HG03432 (cell line): ENCODE measurements around the gene MFSD8.
"Not testable (repeated sequence)": the region's sequence is repeated elsewhere in the genome, so short reads cannot be mapped to it uniquely, and the experiment has no call there.

Experiments
- ATAC-seq: cut with Tn5 transposase; IDR thresholded peaks from one replicate; pipeline ENCODE4 v1.9.1; 2021; ENCODE audit warnings: mild to moderate bottlenecking, moderate library complexity; ENCODE audit not compliant: unreplicated experiment

Gene MFSD8

GRCh38 chr4:127957105-127957504, 7.9 kb downstream of the MFSD8 start:
- ATAC-seq = no peak

GRCh38 chr4:127936974-127937373, 28.0 kb downstream of the MFSD8 start:
- no peak for ATAC-seq

GRCh38 chr4:127931836-127932235, 33.1 kb downstream of the MFSD8 start:
- not testable (repeated sequence) for ATAC-seq

GRCh38 chr4:127930175-127930574, 34.8 kb downstream of the MFSD8 start:
- no peak for ATAC-seq

- not testable (repeated sequence) for ATAC-seq
Observed at GRCh38 chr4:127925720-127926119, 39.3 kb downstream of the MFSD8 start.

- no peak for ATAC-seq
Observed at GRCh38 chr4:127922226-127922625, 42.7 kb downstream of the MFSD8 start.

GRCh38 chr4:127920521-127920920, 44.5 kb downstream of the MFSD8 start:
- ATAC-seq = no peak

GRCh38 chr4:127917151-127917550, 47.8 kb downstream of the MFSD8 start:
- ATAC-seq = no peak

GRCh38 chr4:127916512-127916911, 48.5 kb downstream of the MFSD8 start:
- no peak for ATAC-seq

GRCh38 chr4:127905029-127905428, 59.9 kb downstream of the MFSD8 start:
- no peak for ATAC-seq

GRCh38 chr4:127899682-127900081, 65.3 kb downstream of the MFSD8 start:
- not testable (repeated sequence) for ATAC-seq

- ATAC-seq = no peak
Observed at GRCh38 chr4:127896528-127896927, 68.4 kb downstream of the MFSD8 start.

GRCh38 chr4:127896069-127896468, 68.9 kb downstream of the MFSD8 start:
- no peak for ATAC-seq

- ATAC-seq = no peak
Observed at GRCh38 chr4:127889903-127890302, 75.1 kb downstream of the MFSD8 start.

GRCh38 chr4:127888559-127888958, 76.4 kb downstream of the MFSD8 start:
- no peak for ATAC-seq

- peak; percentile 48 for ATAC-seq
Observed at GRCh38 chr4:127881563-127881864, 83.5 kb downstream of the MFSD8 start.

GRCh38 chr4:127880763-127881562, 84.0 kb downstream of the MFSD8 start, which contains the start of gene PLK4:
PLK4 (plus strand) TSS chr4:127880893; CDS start chr4:127881135, 242 bp downstream.
- ATAC-seq = peak; percentile 93

GRCh38 chr4:127875791-127876190, 89.2 kb downstream of the MFSD8 start:
- ATAC-seq = no peak

- ATAC-seq = no peak
Observed at GRCh38 chr4:127870688-127871087, 94.3 kb downstream of the MFSD8 start.

GRCh38 chr4:127870281-127870680, 94.7 kb downstream of the MFSD8 start:
- no peak for ATAC-seq

GRCh38 chr4:127868196-127868595, 96.8 kb downstream of the MFSD8 start:
- no peak for ATAC-seq
